GF-D8 (cell line): ENCODE data around the gene KIAA1671.

Experiments used
- DNase-seq: peaks from one replicate; lab custom pipeline; 2025; lab: John Stamatoyannopoulos, UW

The KIAA1671 gene

DNA sequence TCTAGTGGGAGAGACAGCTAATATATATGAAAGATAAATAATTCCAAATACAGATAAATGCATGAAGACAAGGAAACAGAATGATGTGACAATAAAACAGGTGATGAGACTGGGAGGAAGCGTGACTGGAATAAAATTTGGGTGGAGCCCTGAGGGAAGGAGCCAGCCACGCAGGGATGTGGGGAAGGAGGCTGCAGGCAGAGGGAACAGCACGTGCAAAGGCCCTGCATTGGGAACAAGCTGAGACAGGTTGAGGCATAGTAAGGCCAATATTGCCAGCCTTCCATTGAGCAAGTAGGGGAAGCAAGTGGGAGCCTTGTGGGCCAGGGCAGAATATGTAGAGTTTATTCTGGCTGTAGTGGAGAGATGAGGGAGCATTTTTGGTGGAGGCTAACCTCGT lies 139.6 kb downstream of the KIAA1671 start:
- DNase-seq: no peak

DNA sequence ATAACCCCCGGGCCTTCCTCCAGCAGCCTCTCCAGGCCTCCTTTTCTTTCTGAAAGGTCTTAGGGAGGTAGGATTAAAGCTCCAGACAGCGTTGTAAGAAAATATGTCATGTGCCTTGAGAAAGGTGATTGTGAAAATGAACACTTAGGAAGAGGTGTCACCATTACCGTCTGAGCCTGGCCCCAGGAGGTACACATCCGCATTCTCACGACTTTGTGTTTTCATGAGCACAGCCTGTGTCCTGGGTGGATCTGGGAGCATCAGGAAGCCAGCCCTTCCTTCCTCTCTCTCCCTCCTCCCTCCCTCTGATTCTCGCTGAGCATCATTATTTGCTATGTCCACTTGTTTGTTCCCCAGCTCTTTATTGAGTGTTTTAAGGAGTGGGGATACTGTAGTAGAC lies 142.1 kb downstream of the KIAA1671 start:
- DNase-seq: no peak

DNA sequence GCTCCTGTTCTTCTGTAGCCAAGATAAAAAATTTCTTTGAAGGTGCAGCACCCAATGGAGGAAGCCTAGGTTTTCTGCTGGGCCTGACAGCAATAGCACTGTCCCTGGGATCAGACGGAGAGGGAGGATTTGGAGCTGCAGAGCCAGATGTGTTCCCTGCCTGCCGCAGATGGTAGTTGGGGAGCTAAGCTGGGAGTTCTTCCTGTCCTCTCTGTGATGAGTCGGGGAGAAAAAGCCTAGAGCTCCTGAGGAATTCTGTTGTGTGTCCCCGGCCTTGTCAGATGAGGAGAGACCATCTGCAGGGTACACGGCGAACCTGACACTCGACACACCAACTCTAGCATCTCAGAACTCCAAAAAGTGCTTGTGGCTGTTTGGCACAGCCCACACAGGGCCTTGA lies 143.4 kb downstream of the KIAA1671 start:
- no peak for DNase-seq

DNA sequence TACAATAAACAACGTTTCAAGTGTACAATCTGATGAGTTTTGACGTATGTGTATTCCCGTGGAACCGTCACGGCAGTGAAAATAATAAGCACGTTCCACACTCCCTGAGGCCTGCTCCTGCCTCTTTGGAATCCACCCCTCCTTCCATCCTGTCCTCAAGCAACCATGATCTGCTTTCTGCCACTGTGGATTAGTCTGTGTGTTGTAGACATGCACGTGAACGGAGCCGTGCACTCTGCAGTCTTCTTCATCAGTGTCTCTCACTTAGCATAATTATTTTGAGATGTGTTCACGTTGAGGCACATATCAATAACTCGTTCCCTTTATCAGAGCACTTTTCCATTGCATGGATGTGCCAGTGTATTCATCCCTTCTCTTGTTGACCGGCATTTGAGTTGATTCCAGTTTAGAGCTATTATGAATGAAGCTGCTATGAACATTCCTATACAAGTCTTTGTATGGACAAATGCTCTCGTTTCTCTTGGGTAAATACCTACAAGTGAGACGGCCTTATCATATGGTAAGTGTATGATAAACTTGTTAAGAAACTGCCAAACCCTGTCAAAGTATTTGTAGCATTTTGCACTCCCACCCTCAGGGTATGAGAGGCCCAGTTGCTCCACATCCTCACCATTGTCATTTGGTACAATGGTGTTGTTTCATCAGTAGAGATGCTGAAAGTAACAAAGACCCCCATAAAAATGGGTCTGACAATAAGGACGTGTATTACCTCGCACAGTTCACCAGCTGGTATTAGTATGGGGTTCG lies 144.3 kb downstream of the KIAA1671 start:
- no peak for DNase-seq

DNA sequence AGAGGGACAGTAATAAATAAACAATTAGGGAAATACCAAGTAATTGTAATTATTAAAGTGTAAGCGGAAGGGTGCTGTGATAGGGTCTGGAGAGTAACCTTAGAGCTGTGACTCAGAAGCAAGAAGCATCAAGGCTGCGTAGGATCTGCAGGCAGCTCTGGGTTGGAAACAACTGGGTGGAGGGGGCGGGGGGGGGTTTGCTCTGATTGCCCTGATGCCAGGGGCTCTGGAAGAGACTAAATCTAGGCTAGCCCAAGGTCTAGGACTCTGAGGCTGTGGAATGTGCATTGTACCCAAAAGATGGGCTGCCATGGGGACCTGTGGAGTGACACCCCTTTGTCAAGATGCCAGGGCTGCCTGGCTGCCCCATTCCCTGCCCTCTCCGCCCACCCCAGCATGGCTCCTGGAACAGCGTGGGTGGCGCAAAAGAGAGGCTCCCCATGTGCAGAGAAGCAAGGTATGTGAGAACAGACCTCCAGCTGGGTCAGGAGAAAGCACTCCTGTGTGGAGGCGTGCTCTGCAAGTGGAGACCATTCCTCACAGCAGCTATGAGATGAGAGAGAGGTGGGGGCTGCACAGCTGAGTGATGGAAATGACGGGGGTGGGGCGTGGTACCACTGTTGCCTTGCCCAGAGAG lies 146.0 kb downstream of the KIAA1671 start:
- no peak for DNase-seq

DNA sequence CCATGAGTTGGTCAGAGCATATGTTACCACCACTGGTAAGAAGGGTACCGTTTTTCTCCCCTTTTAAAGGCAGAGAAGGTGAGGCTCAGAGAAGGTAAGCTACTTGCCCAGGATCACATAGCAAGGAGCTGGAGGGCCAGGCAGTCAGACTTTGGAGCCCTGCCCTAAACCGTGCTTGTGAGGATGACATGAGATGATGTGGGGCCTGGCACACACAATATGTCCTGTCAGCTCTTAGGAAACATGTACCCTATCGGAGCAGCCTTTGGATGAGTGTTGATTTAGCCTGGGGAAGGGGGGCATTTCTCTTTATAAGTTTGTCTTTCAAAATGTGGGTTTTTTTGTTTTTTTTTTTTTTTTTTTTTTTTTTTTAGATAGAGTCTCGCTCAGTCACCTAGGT lies 146.7 kb downstream of the KIAA1671 start:
- DNase-seq: no peak

DNA sequence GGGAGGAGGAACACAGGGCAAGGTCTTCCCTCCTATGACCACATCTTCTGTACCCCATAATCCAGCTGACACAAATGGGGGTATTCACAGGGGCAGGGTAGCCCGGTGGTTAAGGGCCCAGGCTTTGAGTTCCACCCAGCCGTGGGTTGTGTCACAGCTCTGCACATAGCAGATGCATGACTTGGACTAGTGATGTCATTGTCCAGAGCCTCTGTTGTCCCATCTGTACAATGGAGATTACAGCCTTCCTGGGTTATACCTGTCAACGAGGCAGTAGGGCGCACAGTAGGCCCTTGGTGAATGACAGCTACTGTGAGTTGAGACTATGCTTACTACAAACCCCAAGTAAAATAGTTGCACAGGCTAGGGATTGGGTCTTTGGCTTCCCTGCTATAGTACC lies 147.9 kb downstream of the KIAA1671 start:
- DNase-seq: no peak

DNA sequence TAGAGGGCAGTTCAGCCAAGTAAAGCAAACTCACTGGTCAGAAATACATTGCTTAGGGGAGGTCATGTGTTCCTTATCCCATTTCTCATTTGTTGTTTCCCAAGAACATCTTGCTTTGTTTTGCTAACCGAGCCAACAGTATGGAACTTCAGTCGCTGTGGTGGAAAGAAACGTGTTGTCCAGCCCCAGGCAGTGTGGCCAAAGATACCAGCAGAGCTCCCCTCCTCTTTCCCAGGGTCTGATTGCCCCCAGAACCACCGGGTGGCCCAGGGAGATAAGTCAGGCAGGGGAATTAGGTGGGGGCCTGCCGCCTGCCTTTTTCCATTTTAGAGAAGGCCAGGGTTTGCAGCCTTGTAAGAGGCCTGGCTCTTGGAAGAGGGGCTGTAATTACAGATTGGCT lies 148.4 kb downstream of the KIAA1671 start:
- no peak for DNase-seq

DNA sequence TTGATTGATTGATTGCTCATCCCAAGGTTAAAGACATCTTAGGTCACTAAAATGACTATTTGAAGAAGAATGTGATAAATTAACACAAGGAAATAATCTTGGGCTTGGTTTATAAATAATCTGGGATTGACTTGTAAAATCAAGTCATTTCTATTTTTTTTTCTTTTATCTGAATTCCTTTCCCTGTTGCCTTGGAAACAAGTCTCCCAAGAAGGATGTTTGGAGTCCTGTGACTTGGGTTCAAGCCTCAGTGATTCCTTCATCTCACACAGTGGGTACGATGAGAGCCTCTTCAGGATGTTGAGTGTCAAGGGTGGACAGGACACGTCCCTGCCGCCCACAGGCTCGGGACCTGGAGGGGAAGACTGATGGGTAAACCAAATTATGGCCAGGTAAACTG lies 149.0 kb downstream of the KIAA1671 start:
- no peak for DNase-seq

DNA sequence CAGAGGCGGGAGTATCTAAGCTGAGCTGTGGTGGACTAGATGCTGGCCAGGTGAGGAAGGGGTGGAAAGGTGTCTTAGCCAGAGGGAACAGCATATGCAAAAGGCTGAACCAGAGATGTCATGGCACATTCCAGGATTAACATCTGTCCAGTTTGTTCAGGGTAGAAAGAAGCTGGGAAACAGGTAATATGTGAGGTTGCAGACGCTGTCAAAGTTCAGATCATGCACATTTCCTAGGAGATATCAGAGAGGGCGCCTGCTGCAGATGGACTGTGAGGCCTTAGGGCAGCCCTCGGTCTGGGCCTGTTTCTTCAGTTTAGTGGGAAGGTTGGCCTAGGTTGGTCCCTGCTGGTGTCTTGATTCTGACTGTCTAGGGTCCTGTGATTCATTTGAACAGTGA lies 149.5 kb downstream of the KIAA1671 start:
- DNase-seq: no peak

DNA sequence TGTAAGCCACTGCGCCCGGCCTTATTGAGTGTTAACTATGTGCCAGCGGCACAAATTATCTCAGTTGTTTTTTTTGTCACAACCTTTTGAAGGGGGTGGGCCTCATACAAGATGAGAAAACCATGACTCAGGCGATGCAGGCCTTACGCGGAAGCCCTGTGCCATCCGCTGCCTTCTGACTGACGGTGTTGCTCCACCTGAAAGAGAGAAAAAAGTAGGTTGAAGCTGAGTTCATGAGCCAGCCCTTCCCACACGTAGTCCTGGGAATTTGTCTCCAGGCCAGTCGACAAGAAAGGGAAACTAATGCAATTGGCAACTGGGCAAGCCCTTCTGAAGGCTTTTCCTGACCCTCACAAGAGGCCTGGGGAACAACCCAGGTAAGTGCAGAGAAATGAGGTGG lies 150.2 kb downstream of the KIAA1671 start:
- DNase-seq: no peak

DNA sequence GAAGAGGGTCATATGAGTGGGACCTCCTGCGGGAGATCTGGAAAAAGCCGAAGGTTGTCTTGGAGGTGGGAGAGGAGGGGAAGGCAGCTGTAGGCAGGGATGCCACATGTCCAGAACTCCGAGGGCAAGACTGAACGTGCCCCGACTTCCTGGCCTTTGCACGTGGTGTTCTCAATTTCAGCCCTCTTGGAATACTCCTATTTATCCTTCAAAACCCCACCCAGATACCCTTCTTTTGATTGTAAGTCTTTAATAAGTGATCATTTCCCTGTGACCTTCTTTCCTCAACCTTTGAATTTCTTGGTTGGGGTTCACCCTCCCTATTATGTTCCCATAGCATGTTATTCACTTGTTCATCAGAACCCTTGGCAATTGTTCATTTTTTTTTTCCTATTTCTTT lies 151.9 kb downstream of the KIAA1671 start:
- DNase-seq: no peak

DNA sequence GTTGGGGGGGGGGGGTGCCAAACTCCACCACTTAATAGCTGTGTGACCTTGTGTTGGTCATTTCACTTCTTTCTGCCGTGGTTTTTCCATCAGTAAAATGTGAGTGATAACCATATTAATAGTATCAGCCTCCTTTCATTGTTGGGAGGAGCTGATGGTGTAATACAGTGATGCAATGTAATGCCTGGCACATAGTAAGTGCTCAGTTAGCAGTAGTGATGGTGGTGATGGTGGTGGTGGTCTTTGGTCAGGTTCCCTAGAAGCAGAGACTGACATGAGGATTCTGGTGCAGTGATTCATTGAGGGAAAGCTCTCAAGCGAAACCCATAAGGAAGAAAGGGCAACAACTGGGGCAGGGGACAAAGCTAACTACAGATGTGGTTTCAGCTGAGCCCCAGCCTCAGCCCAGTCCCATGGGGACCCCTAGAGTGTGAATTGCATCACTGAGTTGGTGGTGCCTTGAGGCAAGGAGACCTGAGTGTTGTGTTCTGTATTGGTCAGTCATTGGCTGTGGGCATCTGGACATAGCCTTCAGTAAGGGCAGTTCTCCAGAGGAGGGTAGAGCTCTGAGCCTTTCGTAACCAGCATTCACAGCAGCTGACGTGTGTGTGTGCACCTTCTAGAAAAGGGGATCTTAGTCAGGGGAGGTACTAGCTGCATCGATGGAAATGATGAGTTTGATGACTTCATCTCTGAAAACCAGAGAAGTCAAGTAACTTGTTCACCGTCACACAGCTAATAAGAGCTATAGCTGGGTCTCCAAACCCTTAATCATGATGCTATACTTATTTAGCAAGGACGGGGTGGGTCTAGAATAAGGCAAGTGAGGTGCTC lies 153.5 kb downstream of the KIAA1671 start:
- no peak for DNase-seq

DNA sequence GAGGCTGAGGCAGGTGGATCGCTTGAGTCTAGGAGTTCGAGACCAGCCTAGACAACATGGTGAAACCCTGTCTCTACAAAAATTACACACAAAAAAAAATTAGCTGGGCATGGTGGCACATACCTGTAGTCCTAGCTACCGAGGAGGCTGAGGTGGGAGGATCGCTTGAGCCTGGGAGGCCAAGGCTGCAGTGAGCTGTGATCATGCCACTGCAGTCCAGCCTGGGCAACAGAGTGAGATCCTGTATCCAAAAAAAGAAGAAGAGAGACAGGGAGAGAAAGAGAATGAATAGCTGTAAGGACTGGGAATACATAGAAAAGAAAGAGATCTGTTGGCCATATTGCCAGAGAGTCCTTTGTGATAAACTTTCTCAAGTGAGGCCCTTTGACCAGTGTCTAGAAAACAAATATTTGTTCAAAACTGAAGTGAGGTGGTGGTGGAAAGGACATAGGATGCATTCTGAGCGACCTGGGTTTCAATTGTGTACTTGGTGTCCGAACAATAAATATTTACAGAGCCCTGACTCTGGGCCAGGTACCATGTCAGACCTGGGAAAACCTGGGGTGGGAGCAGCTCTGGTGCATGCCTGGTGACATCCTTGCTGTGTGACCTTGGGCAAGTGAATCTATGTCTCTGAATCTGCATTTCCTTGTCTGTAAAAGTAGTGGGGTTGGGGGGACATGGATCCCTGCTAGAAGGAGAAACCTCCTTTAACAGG lies 157.5 kb downstream of the KIAA1671 start:
- DNase-seq: no peak

DNA sequence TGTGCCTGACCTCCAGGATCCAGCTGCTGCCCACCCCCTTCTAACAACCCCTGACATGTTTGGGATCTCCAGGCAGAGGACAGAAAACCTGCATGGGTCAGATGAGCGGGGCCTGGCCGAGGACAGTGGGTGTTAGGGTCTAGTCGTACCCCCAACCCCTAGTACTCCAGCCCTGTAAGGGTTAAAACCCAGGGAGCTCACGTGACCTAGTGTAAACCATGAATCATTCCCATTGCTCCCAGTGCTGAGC lies 158.0 kb downstream of the KIAA1671 start:
- no peak for DNase-seq

DNA sequence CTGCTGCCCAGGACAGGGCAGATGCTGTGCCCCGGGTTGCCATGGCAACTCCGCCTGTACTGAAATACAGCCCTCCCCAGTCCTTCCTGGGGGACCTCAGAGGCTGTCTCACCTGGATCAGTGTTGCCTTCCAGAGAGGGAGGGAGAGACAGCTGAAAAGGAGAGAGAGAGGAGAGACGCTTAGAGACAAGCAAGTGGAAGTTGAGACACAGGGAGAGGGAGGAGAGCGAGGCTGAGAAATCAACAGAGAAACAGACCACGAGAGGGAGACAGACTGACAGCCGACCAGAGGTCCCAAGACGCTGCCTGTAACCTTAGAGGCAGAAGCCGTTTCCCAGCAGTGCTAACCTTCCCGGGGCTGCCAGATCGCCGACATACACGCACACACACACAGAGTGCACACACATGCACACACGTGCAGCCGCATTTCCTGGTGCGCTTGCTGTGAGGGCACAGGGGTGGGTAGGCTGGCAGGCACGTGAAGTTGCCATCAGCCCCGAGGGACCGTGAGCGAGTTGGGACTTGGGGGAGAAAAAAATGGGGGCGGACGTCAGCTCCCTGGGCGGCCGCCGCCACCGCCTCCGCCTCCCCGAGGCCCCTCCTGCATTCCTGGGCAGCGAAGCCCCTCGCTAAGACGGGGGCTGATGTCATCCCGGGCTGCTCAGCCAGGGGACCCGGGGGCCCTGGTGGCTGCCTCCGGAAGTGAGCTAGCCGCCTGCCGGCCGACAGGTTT lies 158.5 kb downstream of the KIAA1671 start:
- peak; percentile 17 for DNase-seq

DNA sequence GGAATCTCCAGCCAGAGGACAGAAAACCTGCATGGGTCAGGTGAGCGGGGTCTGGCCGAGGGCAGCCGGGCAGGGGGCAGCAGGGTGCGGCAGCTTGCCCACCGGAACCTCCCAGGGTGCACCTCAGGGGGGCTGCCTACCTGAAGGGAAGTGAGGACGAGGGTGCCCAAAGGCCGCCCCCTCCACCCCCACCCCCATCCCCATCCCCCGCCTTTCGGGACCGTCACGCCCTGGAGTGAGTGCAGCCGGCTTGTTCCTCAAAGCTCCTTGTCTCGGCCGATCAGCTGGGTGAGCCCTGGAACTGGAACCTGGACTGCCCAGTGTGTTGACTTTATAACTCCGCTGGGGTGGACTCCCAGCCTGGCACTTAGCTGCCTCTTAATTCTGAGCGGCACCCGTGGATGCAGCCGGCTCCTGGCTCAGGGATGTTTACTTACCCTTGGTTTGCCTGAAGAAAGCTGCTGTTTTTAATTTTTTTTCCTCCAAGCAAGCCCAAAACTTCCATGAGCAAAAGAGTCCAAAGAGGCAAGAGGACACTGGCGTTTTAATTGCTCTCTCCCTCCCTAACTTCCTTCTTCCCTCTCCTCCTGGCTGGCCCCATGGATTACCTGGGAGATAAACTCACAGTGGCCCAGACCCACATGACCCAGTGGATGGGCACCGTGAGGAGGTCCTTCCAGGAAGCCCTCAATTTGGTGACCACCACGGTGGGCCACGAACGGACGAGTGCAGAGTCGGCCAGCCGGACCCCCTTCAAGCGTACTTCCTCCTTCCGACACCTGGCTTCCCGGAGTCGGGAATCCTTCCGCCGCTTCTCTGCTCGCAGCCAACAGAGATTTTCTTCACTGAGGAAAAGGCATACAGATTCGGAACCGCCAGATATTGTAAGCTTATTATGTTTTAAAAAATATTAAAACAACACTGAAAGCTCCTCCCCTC lies 159.3 kb downstream of the KIAA1671 start:
- no peak for DNase-seq

DNA sequence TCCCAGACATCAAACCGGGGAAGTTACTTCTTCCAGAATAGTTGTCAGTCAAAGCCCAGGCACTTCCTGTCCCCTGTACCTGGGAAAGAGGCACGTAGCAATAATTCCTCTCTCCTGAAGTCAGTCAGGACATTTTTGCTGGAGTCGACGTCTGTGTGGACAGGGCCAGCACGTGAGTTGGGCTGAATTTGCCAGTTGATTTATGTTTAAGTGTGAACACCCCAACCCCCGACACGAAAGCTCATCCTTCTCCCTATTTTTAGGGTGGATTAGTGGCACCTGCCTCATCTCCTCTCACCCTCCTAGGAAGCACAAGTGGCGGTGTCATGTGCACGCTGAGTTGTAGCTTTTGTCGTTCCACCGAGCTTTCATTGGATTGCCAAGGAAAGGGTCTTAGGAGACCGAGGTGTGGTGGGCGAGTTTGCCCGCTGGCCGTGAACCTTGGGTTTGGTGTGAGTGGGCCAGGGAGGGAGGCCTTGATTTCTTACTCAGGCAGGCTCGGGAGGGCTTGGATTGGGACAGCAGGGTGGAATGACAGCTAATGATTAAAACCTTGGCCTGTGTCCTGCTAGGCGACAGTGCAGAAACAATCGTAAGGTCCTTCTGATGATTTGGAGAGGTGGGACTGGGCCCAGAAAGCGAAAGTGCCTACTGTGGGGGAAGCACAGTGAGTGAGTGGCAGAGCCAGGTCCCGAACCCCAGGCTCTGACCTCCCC lies 160.2 kb downstream of the KIAA1671 start:
- DNase-seq: no peak

DNA sequence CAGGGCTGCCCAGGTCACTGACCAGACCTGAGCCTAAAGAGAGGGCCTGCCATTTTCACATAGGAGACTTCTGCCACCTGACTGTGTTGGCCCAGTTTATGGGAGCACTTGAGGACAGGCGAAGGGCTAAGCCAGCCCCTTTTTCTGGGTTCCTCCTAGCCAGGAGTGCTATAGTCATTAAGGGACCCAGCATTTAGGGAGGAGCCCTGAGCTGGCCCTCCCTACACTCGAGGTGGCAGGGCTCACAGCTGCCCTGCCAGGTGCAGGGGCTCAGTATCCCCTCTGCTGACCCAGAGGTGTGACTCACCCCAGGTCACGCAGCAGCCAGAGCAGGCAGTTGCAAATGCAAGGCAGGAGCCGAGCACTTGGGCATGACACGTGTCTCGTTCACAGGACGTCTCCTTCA lies 160.8 kb downstream of the KIAA1671 start:
- no peak for DNase-seq
